HG02642 (cell line): ENCODE measurements around the gene RNF44.
"Not testable (repeated sequence)": the region's sequence is repeated elsewhere in the genome, so short reads cannot be mapped to it uniquely, and the experiment has no call there.

Experiments
- ATAC-seq: cut with Tn5 transposase; IDR thresholded peaks from one replicate; pipeline ENCODE4 v1.9.1; 2021; ENCODE audit warnings: mild to moderate bottlenecking; ENCODE audit not compliant: unreplicated experiment, poor library complexity

The RNF44 gene

DNA sequence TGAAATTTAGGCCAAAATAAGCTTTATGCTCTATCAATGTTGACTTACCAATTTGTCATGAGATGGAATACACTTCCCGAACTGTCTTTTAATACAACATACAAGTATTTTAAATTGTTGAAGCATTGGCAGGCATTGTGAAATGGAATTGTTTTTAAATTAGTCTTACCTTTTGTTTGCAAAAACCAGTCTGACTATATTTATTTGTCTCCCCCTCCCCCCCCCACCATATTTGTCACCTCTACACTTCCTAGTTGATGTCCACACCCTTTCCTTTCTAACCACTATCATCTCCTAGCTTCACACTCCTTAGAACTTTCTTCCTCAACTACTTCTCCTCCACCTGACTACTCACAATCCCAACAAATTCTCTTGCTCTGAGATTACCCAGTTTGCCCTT lies 48.1 kb downstream of the RNF44 start:
- no peak for ATAC-seq

DNA sequence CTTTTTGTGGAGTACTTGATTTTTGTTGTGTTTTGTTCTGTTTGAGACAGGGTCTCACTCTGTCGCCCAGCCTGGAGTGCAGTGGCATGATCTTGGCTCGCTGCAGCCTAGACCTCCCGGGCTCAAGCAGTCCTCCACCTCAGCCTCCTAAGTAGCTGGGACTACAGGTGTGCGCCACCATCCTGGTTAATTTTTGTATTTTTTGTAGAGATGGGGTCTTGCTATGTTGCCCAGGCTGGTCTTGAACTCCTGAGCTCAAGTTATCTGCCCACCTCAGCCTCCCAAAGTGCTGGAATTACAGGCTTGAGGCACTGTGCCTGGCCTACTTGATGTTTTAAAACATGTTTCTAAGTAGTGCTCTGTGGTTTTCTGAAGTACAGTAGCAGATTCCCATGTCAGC lies 50.0 kb downstream of the RNF44 start:
- not testable (repeated sequence) for ATAC-seq

DNA sequence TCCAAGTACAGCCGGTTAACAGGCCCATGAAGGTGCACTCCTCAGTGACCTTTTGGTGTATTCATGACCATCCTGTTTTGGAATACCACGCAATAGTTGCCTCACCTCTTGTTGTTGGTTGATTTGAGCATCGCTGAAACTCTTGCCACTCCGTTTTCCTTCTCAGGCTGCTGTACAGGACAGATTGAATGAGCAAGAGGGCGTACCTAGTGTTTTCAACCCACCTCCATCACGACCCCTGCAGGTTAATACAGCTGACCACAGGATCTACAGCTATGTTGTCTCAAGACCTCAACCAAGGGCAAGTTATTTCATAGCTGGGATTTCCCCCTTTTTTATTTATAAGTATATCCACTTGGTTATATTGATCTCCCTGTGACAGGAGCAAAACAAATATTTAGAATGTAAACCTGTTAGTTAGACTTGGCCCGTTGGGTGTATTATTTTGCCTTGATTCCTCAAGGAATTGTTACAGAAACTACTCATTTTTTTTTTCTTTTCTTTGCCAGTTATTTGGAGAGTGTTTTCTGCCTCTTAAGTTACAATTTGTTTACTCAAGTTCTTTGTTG lies 50.9 kb downstream of the RNF44 start:
- no peak for ATAC-seq

- ATAC-seq, result no peak
Observed at GRCh38 chr5:176485176-176485575, 52.0 kb downstream of the RNF44 start.

DNA sequence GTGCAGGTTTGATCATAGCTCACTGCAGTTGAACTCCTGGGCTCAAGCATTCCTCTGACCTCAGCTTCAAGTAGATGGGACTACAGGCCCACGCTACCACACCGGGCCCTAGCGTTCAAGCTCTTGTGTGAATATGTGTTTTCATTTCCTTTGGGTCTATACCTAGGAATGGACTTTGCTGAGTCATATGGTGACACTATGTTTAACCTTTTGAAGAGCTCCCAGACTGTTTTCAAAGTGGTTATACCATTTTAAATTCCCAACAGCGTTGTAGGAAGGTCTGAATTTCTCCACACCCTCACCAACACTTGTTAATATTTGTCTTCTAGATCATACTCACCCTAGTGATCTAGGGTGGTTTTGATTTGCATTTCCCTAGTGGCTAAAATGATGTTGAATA lies 55.5 kb downstream of the RNF44 start:
- ATAC-seq, result no peak
